BE2C (cell line): ENCODE measurements around the gene KIAA1191.
A peak's percentile ranks its signal among the peaks of the same experiment; 100 is the strongest.

Experiments used
- DNase-seq: peaks from one replicate; pipeline ENCODE4 v3.0.0-alpha.2; 2020
- H3K27me3 ChIP-seq: fragments of 250-450 bp; sonication (Bioruptor Pico); 2 replicates; pipeline ENCODE4 v1.5.1; 2020; ENCODE audit warnings: mild to moderate bottlenecking
- H3K36me3 ChIP-seq: fragments of 250-450 bp; sonication (Bioruptor Pico); 2 replicates; pipeline ENCODE4 v1.5.1; 2020; ENCODE audit warnings: mild to moderate bottlenecking
- H3K4me1 ChIP-seq: fragments of 250-450 bp; sonication (Bioruptor Pico); 2 replicates; pipeline ENCODE4 v1.5.1; 2020
- H3K4me3 ChIP-seq: 2 replicates; pipeline ENCODE4 v1.5.1; 2011; ENCODE audit warnings: low read depth, low read length
- H3K9me3 ChIP-seq: fragments of 250-450 bp; sonication (Bioruptor Pico); 2 replicates; pipeline ENCODE4 v1.5.1; 2020
- TF ChIP-seq, protein P1 (sequence below): IDR thresholded peaks from 2 replicates; pipeline ENCODE4 v1.5.1; 2012; ENCODE audit warnings: mild to moderate bottlenecking, low read depth, low read length

The KIAA1191 gene

DNA sequence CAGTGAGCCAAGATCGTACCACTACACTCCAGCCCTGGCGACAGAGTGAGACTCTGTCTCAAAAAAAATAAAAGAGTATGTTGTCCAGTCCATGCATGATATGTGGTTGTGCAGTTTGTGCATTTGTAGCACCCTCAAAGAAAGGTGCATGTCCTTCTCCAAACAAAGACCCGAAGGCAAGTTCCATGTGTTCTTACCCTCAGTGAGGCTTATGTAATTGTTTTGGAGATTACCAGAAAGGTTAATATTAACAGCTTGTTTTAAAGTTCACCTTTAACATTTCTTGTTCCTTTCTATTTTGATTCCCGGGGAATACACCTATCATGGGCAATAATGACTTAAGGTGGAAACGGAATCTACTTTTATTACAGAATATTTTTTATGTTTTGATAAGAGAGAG lies 22.3 kb downstream of the KIAA1191 start:
- no peak overlapping the region for H3K4me3 ChIP-seq
- DNase-seq: no peak
- no peaks in the 10 kb centered on the region for H3K4me1 ChIP-seq
- TF ChIP-seq, protein P1, sequence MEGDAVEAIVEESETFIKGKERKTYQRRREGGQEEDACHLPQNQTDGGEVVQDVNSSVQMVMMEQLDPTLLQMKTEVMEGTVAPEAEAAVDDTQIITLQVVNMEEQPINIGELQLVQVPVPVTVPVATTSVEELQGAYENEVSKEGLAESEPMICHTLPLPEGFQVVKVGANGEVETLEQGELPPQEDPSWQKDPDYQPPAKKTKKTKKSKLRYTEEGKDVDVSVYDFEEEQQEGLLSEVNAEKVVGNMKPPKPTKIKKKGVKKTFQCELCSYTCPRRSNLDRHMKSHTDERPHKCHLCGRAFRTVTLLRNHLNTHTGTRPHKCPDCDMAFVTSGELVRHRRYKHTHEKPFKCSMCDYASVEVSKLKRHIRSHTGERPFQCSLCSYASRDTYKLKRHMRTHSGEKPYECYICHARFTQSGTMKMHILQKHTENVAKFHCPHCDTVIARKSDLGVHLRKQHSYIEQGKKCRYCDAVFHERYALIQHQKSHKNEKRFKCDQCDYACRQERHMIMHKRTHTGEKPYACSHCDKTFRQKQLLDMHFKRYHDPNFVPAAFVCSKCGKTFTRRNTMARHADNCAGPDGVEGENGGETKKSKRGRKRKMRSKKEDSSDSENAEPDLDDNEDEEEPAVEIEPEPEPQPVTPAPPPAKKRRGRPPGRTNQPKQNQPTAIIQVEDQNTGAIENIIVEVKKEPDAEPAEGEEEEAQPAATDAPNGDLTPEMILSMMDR: no peak
- no peaks in the 10 kb centered on the region for H3K27me3 ChIP-seq
- peaks cover 4% of the 10 kb centered on the region; the same call in 1 of the 2 replicates for H3K36me3 ChIP-seq
- no peaks in the 10 kb centered on the region for H3K9me3 ChIP-seq

GRCh38 chr5:176337913-176338312 lies 23.7 kb downstream of the KIAA1191 start:
- H3K36me3 ChIP-seq: no peaks in the 10 kb centered on the region
- no peak for DNase-seq
- no peaks in the 10 kb centered on the region for H3K27me3 ChIP-seq
- no peaks in the 10 kb centered on the region for H3K9me3 ChIP-seq
- H3K4me1 ChIP-seq: no peaks in the 10 kb centered on the region
- TF ChIP-seq, protein P1: no peak
- no peak overlapping the region for H3K4me3 ChIP-seq

DNA sequence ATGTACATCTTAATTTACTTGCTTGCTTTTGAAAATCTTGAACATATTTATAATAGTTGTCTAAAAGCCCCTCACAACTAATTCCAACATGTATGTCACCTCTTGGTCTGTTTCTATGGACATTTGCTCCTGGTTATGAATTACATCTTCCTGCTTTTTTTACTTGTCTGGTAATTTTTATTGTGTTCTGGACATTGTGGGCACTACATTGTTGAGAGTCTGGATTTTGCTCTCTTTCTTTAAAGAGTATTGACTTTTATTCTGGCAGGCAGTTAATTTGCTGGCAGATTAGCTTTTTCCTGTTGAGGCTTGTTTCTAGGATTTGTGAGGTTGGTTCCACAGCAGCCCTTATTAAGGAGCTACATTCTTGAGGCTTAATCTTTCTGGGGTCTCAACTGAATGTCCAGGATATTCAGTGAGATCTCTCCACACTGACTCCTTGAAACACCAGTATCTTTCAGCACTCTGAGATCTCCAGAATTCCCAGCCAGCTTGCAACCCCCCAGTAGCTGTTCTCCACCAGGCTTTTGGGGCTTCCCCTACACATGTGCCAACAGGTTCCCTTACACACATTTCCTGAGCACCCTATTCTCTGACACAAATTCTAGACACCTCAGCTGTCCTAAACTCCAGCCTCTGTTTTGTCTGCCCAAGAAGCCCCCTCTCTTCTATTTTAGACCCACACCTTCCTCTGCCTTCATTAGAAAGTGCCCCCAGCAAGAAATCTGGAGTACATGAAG lies 27.4 kb downstream of the KIAA1191 start:
- DNase-seq: no peak
- H3K4me1 ChIP-seq: no peaks in the 10 kb centered on the region
- H3K4me3 ChIP-seq: no peak overlapping the region
- TF ChIP-seq, protein P1: no peak
- no peaks in the 10 kb centered on the region for H3K36me3 ChIP-seq
- no peaks in the 10 kb centered on the region for H3K9me3 ChIP-seq
- no peaks in the 10 kb centered on the region for H3K27me3 ChIP-seq

DNA sequence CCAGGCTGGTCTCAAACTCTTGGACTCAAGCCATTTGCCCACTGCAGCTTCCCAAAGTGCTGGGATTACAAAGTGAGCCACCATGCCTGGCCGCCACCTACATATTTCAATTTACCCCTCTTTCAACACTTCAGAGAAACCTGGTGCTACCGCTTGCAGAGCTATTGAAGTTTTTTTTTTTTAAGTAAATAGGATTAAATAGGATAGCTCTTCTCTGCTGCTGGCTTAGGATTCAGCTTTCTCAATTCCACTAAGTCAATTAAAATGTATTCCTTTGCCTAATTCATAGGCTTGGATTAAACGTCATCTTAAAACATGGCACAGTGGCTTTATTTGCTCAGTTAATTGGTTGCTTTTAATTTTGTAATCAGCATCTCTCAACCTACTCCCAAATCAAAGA lies 41.0 kb downstream of the KIAA1191 start:
- peaks cover 9% of the 10 kb centered on the region; the same call in 1 of the 2 replicates for H3K36me3 ChIP-seq
- no peaks in the 10 kb centered on the region for H3K27me3 ChIP-seq
- no peak overlapping the region for H3K4me3 ChIP-seq
- no peaks in the 10 kb centered on the region for H3K4me1 ChIP-seq
- TF ChIP-seq, protein P1: no peak
- no peak for DNase-seq
- H3K9me3 ChIP-seq: no peaks in the 10 kb centered on the region; the same call in 1 of the 2 replicates

- Histone ChIP-seq H3K36me3 (peaks cover 9% of the 10 kb centered on the region; the same call in 1 of the 2 replicates), H3K27me3 (no peaks in the 10 kb centered on the region), H3K9me3 (no peaks in the 10 kb centered on the region; the same call in 1 of the 2 replicates), H3K4me3 (no peak overlapping the region), H3K4me1 (no peaks in the 10 kb centered on the region)
- TF ChIP-seq, protein P1: peak; percentile 23
- DNase-seq: no peak
These were observed 41.6 kb downstream of the KIAA1191 start for GRCh38 chr5:176319827-176320554.
